ENCODE measurements around the gene NRDC.
"Not testable (repeated sequence)": the region's sequence is repeated elsewhere in the genome, so short reads cannot be mapped to it uniquely, and the experiment has no call there.

Gene NRDC

GRCh38 chr1:51894748-51895147, 16.2 kb upstream of the NRDC start:
- DNase-seq, result not testable (repeated sequence)

DNA sequence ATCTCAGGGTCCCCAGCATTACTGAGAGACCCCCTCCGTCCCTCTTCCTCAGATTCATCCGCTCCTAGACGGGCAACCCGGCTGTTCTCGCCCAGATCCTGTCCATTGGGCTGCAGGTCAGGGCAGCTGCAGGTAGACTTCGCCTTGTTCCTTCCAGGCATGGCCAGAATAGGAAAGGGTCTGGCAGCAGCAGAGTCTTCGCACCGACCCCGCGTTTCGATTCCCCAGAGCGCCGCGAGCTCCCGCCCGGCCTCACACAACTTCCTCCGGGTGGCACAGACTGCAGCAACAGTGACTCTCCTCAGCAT, 265 bp downstream of the NRDC start:
- no peak for DNase-seq

DNA sequence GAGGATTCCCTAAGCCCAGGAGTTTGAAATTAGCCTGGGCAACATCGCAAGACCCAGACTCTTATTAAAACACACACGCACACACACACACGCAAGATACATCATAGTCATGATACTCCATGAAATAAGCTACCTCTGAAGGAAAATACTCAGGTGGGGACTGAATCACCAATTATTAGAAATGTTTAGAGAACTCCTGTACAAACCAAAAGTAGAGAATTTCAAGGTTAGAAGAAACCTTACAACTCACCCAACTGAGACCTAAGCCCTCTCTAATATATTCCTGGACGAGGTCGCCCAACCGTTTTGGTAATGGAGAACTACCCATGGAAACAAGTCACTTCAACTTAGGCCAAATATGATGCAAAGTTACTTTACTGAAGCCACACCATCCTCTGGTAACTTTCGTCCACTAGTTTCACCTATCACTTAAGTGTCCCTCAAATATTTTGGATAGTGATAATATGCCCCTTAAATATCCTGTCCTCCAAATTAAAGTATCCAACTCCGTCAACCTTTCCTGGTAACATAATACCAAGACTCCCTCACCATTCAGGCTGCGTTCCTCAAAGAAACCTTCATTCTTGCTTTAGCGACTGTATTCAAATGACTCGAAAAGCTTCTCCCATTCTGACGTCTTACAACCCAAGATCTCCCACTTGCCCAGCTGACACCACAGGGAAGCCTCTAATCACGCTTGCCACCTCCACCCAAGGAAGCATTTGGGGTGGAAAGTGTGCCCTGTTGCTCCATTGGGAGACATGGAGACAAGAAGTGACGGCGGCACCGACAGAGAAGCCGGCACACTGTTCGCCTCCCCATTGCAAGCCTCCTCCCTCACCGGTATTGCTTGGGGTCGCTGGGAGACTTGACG, 856 bp downstream of the NRDC start:
- no peak for DNase-seq

DNA sequence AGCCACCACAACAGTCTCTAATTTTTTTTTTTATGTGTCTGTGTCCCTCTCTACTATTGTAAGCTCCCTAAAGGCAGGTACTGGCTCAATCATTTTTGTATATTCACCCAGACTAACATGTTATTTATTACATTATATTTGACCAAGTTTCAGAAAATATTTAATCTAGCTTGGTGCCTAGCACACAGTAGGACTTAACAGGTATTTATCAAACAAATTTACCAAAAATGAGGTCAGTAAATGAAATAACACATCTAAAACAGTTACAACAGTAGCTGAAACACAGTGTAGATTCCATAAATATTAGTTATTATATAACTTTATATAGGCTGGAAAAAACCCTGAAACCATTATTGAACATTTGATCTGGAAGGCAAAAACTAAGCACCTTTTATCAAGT, 2.7 kb downstream of the NRDC start:
- no peak for DNase-seq

GRCh38 chr1:51875291-51875772, 3.2 kb downstream of the NRDC start:
- no peak for DNase-seq

DNA sequence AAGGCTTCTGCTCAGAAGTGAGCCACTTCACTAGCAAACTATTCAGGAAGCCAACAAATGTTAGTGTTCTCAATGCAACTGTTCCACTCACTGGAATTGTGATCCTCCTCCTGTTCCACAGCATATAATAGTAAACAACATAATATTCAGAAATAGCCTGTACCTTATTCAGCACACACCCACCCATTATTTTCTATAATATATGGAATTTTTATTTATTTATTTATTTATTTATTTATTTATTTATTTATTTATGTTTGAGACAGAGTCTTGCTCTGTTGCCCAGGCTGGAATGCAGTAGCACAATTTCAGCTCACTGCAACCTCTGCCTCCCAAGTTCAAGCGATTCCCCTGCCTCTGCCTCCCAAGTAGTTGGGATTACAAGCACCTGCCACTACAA, 5.3 kb downstream of the NRDC start:
- not testable (repeated sequence) for DNase-seq

DNA sequence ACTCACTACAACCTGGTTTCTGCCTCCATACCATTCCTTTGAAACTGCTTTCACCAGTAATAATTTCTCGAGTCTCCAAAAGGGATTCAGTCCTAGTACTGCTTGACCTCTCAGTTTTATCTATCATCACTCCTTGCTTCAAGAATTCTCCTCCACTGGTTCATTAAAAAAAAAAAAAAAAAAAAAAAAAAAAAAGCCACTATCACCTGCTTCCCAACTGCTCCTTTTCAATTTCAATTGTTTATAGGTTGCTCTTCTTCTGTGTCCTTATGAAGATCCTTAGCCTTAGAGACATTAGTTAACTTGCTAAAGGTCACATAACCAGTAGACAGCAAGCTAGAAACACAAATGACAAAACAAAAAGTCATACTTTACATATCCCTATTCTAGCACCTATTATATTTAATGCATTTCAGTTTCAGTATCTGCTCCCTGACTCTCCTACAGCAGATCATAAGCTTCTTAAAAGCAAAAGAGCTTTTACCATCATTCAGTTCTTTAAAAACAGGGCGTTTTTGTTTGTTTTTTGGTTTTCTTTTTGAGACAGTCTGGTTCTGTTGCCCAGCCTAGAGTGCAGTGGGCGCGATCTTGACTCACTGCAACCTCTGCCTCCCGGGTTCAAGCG, 7.1 kb downstream of the NRDC start:
- no peak for DNase-seq

GRCh38 chr1:51870603-51871350, 7.8 kb downstream of the NRDC start:
- no peak for DNase-seq

- no peak for DNase-seq
These were observed 10.9 kb downstream of the NRDC start for GRCh38 chr1:51867479-51868232.

GRCh38 chr1:51863384-51863783, 15.1 kb downstream of the NRDC start:
- DNase-seq, result no peak

GRCh38 chr1:51861669-51862068, 16.9 kb downstream of the NRDC start:
- DNase-seq, result no peak

- DNase-seq, result no peak
These were observed 18.8 kb downstream of the NRDC start for GRCh38 chr1:51859735-51860134.

GRCh38 chr1:51859333-51859732, 19.2 kb downstream of the NRDC start:
- DNase-seq, result no peak

DNA sequence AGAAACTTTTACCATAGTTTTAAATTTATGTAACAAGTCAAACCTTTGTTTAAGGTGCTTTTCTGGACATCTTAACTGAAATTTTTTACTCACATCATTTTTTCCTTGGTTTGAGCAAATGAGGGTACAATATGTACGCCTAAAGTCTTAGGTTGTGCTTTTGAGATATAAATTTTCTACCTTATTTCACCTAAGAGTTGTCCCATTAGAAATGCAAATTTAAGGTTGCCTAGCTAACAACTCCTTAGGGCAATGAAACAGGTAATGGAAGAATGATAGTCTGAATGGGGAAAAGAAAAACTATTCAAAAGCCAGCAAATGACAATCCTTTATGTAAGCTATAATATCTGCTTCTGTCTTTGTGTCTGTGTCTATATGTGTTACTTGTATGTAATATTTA, 19.6 kb downstream of the NRDC start:
- no peak for DNase-seq

DNA sequence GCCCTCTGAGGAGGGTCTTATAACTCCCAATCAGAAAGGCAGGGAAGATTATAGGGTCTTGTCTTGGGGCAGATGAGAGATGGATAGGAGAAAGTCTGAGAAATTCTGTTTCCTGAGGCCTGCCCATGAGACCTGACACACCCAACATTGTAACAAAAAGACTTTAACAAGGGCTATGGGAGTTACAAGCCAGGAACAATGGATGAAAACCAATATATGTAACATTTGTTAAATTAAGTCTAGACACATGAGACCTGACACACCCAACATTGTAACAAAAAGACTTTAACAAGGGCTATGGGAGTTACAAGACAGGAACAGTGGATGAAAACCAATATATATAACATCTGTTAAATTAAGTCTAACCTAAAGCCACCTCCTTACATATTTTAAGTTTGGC, 21.8 kb downstream of the NRDC start:
- no peak for DNase-seq

DNA sequence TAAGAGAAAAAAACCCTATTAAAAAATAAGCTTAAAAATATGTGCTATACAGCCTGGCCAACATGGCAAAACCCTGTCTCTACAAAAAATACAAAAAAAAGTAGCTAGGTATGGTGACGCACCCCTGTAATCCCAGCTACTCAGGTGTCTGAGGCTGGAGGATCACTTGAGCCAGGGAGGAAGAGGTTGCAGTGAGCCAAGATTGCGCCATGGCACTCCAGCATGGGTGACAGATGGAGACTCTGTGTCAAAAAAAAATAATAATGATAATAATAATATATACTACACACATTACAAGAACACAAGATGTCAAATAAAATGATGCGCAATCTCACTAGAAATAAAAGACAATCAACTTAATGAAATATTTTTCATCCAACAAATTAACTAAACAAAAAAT, 22.9 kb downstream of the NRDC start:
- no peak for DNase-seq

DNA sequence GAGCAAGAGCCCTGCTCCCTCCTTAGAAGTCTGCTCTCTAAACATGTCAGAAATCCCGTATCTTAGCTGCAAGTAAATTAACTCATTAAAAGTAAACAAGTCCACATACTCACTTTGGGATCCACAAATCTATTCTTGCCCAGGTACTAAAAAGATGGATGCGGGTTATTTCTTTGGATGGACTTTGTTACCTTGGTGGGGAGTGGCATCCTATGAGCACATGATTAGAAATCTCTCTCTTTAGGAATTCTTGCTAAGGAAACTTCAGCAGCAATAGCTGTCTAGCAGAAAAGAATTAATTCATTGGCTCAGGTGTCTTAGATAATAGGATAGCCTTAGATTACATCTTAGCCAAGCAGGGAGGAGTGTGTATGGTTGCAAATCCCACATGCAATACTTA, 25.2 kb downstream of the NRDC start:
- no peak for DNase-seq

DNA sequence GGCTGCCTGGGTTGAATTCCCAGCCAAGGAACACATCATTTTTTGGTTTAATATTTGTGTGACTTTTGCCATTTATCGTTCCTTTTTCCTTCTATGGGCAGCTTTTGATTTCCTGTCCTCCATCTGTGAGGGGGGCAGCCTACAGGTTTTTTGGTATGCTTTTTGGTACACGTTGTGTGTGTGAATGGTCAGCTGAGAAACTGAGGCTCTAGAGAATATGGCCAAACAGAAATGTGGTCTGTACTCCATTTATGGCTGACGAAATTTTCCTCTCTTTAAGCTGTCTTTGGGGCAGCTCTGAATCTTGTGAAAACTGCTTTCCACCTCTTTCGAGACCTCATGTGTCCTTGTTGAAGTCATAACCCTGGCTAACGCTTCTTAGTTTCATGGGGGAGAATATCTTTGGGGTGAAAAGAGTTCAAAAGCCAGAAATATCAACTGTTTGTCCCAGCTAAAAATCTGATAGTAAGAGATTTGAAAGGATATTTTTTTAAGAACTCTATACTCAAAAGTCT, 26.6 kb downstream of the NRDC start:
- DNase-seq, result no peak

- peak; percentile 58 for DNase-seq
These were observed 27.9 kb downstream of the NRDC start for GRCh38 chr1:51850420-51851223.

GRCh38 chr1:51847294-51847920, 31.1 kb downstream of the NRDC start:
- no peak for DNase-seq

DNA sequence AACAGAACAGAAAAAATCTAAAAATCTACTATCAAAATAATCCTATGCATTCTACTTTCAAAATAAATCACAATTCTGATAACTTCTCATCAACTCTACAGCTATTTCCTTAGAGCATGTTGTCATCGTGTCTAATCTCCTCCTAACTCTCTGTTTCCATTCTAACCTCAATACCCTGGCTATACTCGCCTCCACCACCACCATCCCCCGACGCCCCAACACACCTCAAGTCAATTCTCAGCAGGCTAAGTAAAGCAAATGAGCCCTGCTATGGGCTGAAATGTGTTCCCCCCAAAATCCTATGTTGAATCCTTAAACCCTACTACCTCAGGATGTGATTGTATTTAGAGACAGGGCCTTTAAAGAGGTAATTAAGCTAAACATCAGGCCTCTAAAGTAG, 34.6 kb downstream of the NRDC start:
- DNase-seq, result no peak

- peak; percentile 30 for DNase-seq
These were observed 36.3 kb downstream of the NRDC start for GRCh38 chr1:51842261-51842660.
